CD4-positive, alpha-beta T cell (primary cell): ENCODE data around the gene GPR33. TPM values are rescaled to one million over a fixed set of nuclear protein-coding genes. Genes with fewer than 3 reads are reported as not detected.

ENCODE experiments used
- total RNA-seq, 174 experiments: library from RNA in 2 of 174; stranded (reverse) in 2 of 174; gene quantifications; one replicate each; pipeline ENCODE4 v1.2.3 and lab custom pipeline; 2021 to 2026

Gene GPR33
- total RNA-seq, 2 experiments from 2014 or later = not detected

Other genes with a start within 250 kb of the GPR33 start
- 1 to 10 TPM; 5.2 to 5.5 TPM for gene HEATR5A, start 67.5 kb downstream of the GPR33 start, total RNA-seq
- 1 to 10 TPM; 4.6 to 5.7 TPM for gene DTD2, start 30.5 kb downstream of the GPR33 start, total RNA-seq
- gene NUBPL, start 73.4 kb upstream of the GPR33 start, total RNA-seq = 1 to 10 TPM; 7.2 to 8.2 TPM